AG10803 (cell line): ENCODE measurements around the gene CADM2.

ENCODE experiments used
- DNase-seq: peaks from one replicate; pipeline ENCODE4 v3.0.0; 2010; ENCODE audit warnings: low read depth
- H3K4me3 ChIP-seq: 2 replicates; pipeline ENCODE4 v1.5.1; 2011; ENCODE audit warnings: mild to moderate bottlenecking, low read length, control low read depth
- TF ChIP-seq, protein P1 (sequence below): conservative IDR thresholded peaks from 2 replicates; pipeline ENCODE4 v1.5.1; 2011; ENCODE audit warnings: mild to moderate bottlenecking, low read length, control low read depth, inconsistent platforms

Gene CADM2

DNA sequence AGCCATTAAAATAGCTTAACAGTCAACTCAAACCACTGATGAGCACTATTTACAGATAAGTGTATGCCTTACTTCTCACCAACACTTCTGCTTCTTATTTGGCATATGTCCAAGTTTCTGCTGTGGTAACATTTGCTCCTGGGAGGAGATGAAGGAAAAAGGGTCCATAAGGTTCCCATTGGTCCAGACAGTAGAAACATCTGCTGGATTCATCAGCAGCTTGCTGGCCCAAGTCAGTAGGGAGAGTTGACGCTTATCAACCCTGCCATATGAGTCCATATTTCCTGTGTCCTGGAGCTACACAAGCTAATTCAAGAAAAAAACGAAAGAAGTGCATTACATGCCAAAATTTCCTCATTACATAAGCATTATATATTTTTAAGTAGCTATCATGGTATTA is 824.5 kb downstream of the CADM2 start:
- TF ChIP-seq, protein P1, sequence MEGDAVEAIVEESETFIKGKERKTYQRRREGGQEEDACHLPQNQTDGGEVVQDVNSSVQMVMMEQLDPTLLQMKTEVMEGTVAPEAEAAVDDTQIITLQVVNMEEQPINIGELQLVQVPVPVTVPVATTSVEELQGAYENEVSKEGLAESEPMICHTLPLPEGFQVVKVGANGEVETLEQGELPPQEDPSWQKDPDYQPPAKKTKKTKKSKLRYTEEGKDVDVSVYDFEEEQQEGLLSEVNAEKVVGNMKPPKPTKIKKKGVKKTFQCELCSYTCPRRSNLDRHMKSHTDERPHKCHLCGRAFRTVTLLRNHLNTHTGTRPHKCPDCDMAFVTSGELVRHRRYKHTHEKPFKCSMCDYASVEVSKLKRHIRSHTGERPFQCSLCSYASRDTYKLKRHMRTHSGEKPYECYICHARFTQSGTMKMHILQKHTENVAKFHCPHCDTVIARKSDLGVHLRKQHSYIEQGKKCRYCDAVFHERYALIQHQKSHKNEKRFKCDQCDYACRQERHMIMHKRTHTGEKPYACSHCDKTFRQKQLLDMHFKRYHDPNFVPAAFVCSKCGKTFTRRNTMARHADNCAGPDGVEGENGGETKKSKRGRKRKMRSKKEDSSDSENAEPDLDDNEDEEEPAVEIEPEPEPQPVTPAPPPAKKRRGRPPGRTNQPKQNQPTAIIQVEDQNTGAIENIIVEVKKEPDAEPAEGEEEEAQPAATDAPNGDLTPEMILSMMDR, result no peak
- no peak for DNase-seq
- no peak overlapping the region for H3K4me3 ChIP-seq

DNA sequence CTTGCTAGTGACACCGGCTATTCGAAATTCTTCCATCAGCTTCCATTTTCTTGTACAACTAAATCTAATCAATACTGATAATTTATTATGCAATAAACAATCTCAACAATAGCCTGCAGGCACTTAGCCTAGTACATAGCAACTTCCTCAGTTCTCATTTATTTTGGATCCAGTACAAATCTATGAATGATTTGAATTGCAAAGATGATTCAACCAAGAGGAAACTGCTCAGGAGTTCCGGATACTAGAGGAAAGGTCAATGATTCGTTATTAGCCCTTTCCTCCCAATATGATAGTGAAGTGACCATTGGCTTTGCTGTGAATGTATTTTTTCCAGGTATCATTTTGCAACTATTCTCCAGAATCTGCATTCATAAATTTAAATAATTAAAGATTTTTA is 827.0 kb downstream of the CADM2 start:
- TF ChIP-seq, protein P1, result no peak
- DNase-seq, result no peak

DNA sequence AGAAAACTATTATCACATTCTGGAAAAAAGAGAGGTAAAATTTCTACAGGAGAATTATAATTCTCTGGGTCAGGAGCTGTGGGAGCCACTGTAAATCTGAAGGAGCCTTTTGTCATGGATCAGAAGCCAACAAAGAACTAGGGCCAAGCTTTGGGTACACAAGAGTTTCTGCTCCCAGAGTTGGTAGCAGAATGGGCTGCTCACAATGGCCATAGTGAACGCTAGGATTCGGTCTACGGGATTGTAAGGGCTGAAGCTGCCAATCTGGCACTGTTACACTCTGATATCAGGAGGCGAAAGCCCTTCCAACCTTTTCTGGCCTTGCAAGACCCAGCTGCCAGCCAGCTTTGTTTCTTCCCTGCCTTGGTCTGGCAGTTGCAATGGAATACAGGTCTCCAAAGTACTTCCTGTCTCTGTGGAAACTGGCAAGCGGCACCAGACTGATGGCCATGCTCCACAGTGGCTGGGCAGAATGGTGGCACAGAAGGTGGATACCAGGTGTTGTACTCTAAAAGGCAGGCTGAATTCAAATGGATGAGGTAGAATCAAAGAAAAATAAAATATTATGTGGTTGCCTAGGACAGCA is 831.7 kb downstream of the CADM2 start:
- no peak overlapping the region for H3K4me3 ChIP-seq
- TF ChIP-seq, protein P1, result no peak
- DNase-seq, result no peak

More for the DNA sequence above, 827.0 kb downstream of the CADM2 start:
- no peak overlapping the region for H3K4me3 ChIP-seq

DNA sequence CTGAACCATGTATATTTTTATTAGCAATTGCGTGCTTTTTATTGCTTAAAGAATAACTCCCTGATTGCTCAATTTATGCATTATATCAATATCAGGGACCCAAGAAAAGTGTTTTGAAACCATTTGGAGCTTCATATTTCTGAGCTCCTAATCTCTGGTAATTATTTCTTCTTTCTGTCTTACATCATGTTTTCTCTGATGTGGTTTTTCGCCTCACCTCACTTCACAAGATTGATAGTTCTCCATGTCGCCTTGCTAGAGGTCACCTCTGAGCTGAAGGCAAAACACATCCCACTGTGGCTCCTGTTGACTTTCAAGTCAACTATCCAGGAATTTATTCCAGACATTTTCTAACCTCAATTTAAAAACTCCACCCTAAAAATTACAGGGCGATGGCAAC is 837.4 kb downstream of the CADM2 start:
- TF ChIP-seq, protein P1, result no peak
- no peak for DNase-seq
- no peak overlapping the region for H3K4me3 ChIP-seq

DNA sequence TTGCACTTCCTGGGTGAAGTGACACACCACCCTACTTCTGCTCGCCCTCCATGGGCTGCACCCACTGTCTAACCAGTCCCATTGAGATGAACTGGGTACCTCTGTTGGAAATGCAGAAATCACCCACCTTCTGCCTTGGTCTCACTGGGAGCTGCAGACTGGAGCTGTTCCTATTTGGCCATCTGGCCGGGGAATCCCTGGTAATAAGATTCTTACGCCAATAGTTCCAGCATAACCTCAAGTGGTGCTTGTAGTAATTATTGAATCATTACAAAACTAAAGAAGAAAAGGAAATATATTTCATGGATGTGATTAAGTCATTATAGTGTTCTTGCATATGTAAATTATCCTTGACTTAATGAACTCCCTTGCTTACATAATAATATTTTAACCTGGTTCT is 841.9 kb downstream of the CADM2 start:
- TF ChIP-seq, protein P1, result no peak
- no peak for DNase-seq
- H3K4me3 ChIP-seq, result no peak overlapping the region

DNA sequence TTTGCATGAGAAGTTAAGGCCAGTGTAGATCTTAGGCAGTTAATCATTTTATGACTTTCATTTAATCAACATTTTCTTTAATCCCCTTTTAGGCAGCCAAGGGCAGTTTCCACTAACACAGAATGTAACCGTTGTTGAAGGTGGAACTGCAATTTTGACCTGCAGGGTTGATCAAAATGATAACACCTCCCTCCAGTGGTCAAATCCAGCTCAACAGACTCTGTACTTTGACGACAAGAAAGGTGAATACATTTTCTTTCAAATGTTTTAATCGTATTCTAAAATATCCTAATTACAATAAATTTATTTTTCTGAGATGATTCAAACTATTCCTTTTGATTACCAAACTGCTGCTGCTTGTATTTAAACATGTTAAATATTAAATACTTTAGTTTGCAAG is 843.2 kb downstream of the CADM2 start:
- TF ChIP-seq, protein P1, result no peak
- H3K4me3 ChIP-seq, result no peak overlapping the region
- no peak for DNase-seq

DNA sequence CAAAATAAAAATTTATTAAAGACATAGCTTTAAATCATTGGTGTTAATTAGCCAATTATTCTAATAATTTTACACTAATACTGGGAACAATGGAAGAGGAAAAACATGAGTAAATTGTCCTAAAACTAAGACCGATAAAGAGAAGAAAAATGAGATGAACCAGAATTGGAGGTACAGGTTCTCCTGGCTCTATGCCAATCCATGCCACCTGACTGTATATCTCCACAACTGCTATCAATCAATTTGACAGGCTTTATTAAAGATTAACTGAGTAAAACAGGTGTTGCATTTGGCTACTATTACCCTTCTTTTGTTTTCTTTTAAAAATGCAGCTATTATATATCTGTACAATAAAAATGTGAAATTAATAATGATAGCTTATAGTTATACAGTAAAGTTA is 850.0 kb downstream of the CADM2 start:
- H3K4me3 ChIP-seq, result no peak overlapping the region
- no peak for DNase-seq
- TF ChIP-seq, protein P1, result no peak
